HG03460 (cell line): ENCODE data around the gene MAML3.

ENCODE experiments used
- ATAC-seq: cut with Tn5 transposase; IDR thresholded peaks from one replicate; pipeline ENCODE4 v1.9.1; 2021; ENCODE audit not compliant: unreplicated experiment

The MAML3 gene

GRCh38 chr4:140048419-140048995 lies 105.5 kb downstream of the MAML3 start:
- no peak for ATAC-seq

GRCh38 chr4:140047786-140048185 lies 106.2 kb downstream of the MAML3 start:
- ATAC-seq = no peak

- ATAC-seq = no peak
Observed at GRCh38 chr4:140047017-140047640, 106.9 kb downstream of the MAML3 start.

- ATAC-seq = no peak
Observed at GRCh38 chr4:140046543-140046942, 107.4 kb downstream of the MAML3 start.

- no peak for ATAC-seq
Observed at GRCh38 chr4:140046016-140046415, 108.0 kb downstream of the MAML3 start.

GRCh38 chr4:140044337-140044902 lies 109.6 kb downstream of the MAML3 start:
- ATAC-seq = no peak

- ATAC-seq = no peak
Observed at GRCh38 chr4:140042634-140043033, 111.3 kb downstream of the MAML3 start.

- no peak for ATAC-seq
Observed at GRCh38 chr4:140038031-140038533, 115.9 kb downstream of the MAML3 start.

- ATAC-seq = no peak
Observed at GRCh38 chr4:140037353-140038030, 116.5 kb downstream of the MAML3 start.

GRCh38 chr4:140031706-140032105 lies 122.3 kb downstream of the MAML3 start:
- no peak for ATAC-seq

- ATAC-seq = no peak
Observed at GRCh38 chr4:140031061-140031460, 122.9 kb downstream of the MAML3 start.

- no peak for ATAC-seq
Observed at GRCh38 chr4:140028676-140029517, 125.1 kb downstream of the MAML3 start.

- no peak for ATAC-seq
Observed at GRCh38 chr4:140028101-140028500, 125.9 kb downstream of the MAML3 start.

GRCh38 chr4:140027101-140027500 lies 126.9 kb downstream of the MAML3 start:
- ATAC-seq = no peak

GRCh38 chr4:140025470-140025869 lies 128.5 kb downstream of the MAML3 start:
- no peak for ATAC-seq

- no peak for ATAC-seq
Observed at GRCh38 chr4:140020457-140021361, 133.3 kb downstream of the MAML3 start.

- ATAC-seq = no peak
Observed at GRCh38 chr4:140019619-140020347, 134.2 kb downstream of the MAML3 start.

GRCh38 chr4:140018931-140019618 lies 134.9 kb downstream of the MAML3 start:
- ATAC-seq = no peak

GRCh38 chr4:140014284-140014683 lies 139.7 kb downstream of the MAML3 start:
- ATAC-seq = no peak
